ENCODE results near the gene ARL15.

The ARL15 gene

DNA sequence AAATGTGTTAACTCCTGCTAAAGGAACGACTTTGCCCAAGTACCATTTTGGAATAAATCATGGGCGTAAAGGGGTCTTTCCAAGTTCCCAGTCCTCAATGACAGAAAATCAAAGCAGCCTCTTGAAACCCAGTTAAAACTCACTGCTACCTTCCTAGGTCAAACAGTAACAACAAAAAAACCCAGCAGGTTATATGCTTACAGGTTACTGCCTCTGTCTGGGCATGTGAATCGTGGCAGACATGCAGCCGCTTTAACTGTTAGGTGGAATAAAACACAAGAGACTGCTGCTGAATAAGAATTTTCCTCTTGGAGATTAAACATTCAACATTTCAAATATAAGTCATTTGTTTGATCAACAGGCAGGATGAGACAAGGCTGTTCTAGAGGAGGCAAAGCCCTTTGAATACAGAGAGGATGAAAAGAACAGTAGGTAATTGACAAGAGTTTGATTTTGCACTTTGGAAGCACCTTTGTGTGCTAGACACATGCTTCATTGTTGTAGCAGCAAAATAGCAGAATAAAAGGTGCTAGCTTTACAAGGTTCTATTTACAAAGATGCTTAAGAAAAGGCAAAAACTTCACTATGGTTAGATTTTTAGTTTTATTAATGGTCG lies 430.6 kb downstream of the ARL15 start:
- DNase-seq (ENCODE audit: low read depth): no peak
- TF ChIP-seq MYC (IDR thresholded peaks at IDR 0.05; ENCODE audit: low read depth, low read length) (no peak), POLR2A (IDR thresholded peaks at IDR 0.05; ENCODE audit: extremely low read depth, insufficient read length) (no peak), CTCF (IDR thresholded peaks at IDR 0.05; ENCODE audit: low read depth, low read length) (no peak)
- TF ChIP-seq, protein P1, sequence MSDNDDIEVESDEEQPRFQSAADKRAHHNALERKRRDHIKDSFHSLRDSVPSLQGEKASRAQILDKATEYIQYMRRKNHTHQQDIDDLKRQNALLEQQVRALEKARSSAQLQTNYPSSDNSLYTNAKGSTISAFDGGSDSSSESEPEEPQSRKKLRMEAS (IDR thresholded peaks at IDR 0.05; ENCODE audit: low read depth, low read length): no peak
- H3K4me3 ChIP-seq (ENCODE audit: low read depth, low read length): no peak overlapping the region

GRCh38 chr5:53878015-53878414 lies 432.4 kb downstream of the ARL15 start:
- no peak overlapping the region for H3K4me3 ChIP-seq (ENCODE audit: low read depth, low read length)
- TF ChIP-seq POLR2A (IDR thresholded peaks at IDR 0.05; ENCODE audit: extremely low read depth, insufficient read length) (no peak), MYC (IDR thresholded peaks at IDR 0.05; ENCODE audit: low read depth, low read length) (no peak), CTCF (IDR thresholded peaks at IDR 0.05; ENCODE audit: low read depth, low read length) (no peak)
- TF ChIP-seq, protein P1 (IDR thresholded peaks at IDR 0.05; ENCODE audit: low read depth, low read length): no peak
- no peak for DNase-seq (ENCODE audit: low read depth)

- DNase-seq (ENCODE audit: low read depth): no peak
- H3K4me3 ChIP-seq (ENCODE audit: low read depth, low read length): no peak overlapping the region
- TF ChIP-seq POLR2A (IDR thresholded peaks at IDR 0.05; ENCODE audit: extremely low read depth, insufficient read length): no peak
Measured at GRCh38 chr5:53877243-53877642, 433.1 kb downstream of the ARL15 start.

DNA sequence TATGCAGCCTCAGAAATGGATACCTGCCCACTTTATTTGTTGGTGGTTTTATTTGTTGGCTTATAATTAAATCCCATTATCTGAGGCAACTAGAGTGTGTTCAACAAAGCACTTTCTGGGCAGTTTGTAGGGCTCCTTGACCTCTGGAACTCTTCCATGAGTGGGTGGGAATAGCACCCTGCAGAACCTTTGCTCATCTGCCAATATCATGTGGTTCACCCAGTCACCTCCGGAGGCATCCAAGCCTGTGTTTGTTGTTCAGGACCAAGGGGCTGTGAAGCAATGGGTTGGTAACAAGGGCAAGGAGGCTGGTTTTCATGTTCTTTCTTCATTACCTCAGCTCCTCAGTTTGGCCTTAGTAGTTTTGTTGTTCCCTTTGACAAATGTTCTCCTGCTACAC lies 436.0 kb downstream of the ARL15 start:
- DNase-seq (ENCODE audit: low read depth): peak; percentile 6
- no peak for TF ChIP-seq MYC (IDR thresholded peaks at IDR 0.05; ENCODE audit: low read depth, low read length)

GRCh38 chr5:53873235-53873634 lies 437.1 kb downstream of the ARL15 start:
- no peak overlapping the region for H3K4me3 ChIP-seq (ENCODE audit: low read depth, low read length)
- no peak for TF ChIP-seq MYC (IDR thresholded peaks at IDR 0.05; ENCODE audit: low read depth, low read length)
- TF ChIP-seq, protein P1 (IDR thresholded peaks at IDR 0.05; ENCODE audit: low read depth, low read length): no peak
- no peak for TF ChIP-seq CTCF (IDR thresholded peaks at IDR 0.05; ENCODE audit: low read depth, low read length)
- no peak for TF ChIP-seq POLR2A (IDR thresholded peaks at IDR 0.05; ENCODE audit: extremely low read depth, insufficient read length)
- no peak for DNase-seq (ENCODE audit: low read depth)

More for the DNA sequence above, 436.0 kb downstream of the ARL15 start:
- no peak overlapping the region for H3K4me3 ChIP-seq (ENCODE audit: low read depth, low read length)

GRCh38 chr5:53871775-53872174 lies 438.6 kb downstream of the ARL15 start:
- no peak for TF ChIP-seq POLR2A (IDR thresholded peaks at IDR 0.05; ENCODE audit: extremely low read depth, insufficient read length)
- TF ChIP-seq, protein P1 (IDR thresholded peaks at IDR 0.05; ENCODE audit: low read depth, low read length): no peak
- no peak for TF ChIP-seq MYC (IDR thresholded peaks at IDR 0.05; ENCODE audit: low read depth, low read length)
- TF ChIP-seq CTCF (IDR thresholded peaks at IDR 0.05; ENCODE audit: low read depth, low read length): no peak
- peak; percentile 14 for DNase-seq (ENCODE audit: low read depth)
- H3K4me3 ChIP-seq (ENCODE audit: low read depth, low read length): no peak overlapping the region

- no peak for DNase-seq (ENCODE audit: low read depth)
- TF ChIP-seq CTCF (IDR thresholded peaks at IDR 0.05; ENCODE audit: low read depth, low read length): no peak
- no peak for TF ChIP-seq POLR2A (IDR thresholded peaks at IDR 0.05; ENCODE audit: extremely low read depth, insufficient read length)
- TF ChIP-seq, protein P1 (IDR thresholded peaks at IDR 0.05; ENCODE audit: low read depth, low read length): no peak
- TF ChIP-seq MYC (IDR thresholded peaks at IDR 0.05; ENCODE audit: low read depth, low read length): no peak
- H3K4me3 ChIP-seq (ENCODE audit: low read depth, low read length): no peak overlapping the region
Measured at GRCh38 chr5:53871050-53871449, 439.3 kb downstream of the ARL15 start.
